ENCODE results near the gene RDH5. TPM values are rescaled to one million over a fixed set of nuclear protein-coding genes. Genes with fewer than 3 reads are reported as not detected.

RDH5 gene
- total RNA-seq, 2 donors from 2014 or later = 4.1 to 7.4 TPM

DNA sequence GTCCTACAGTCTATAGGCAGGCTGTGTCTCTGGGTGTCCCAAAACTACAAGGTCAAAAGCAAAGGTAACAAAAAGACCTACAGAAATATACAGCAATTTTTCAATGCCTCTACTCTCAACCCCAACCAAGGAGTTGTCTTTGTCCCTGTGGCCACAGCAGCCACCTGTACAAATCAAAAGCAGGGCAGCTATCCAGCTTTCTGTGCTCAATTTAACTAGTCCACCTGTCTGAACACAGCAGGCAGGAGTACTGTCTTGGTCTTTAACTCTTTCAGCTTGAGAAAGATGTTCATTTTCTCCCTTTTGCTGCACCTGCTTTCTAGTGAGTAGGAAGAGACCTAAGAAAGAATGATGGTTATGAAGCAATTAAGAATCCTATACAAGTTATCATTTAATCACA lies 42.5 kb downstream of the RDH5 start:
- no peak overlapping the region for H3K4me3 Mint-ChIP-seq
- Histone ChIP-seq H3K9me3 (ENCODE audit: control insufficient read depth, low read length) (peaks cover 22% of the 10 kb centered on the region), H3K4me1 (ENCODE audit: control insufficient read depth, insufficient read depth, low read length) (peaks cover 5% of the 10 kb centered on the region), H3K36me3 (ENCODE audit: control insufficient read depth, insufficient read depth, low read length) (peaks cover 70% of the 10 kb centered on the region), H3K9ac (ENCODE audit: extremely low read depth, low read length, poor library complexity, severe bottlenecking) (no peak overlapping the region), H3K27me3 (ENCODE audit: control insufficient read depth, insufficient read depth, low read length, poor library complexity, severe bottlenecking) (no peaks in the 10 kb centered on the region), H3K4me3 (ENCODE audit: low read length) (no peak overlapping the region), H3K27ac (ENCODE audit: low read depth, low read length) (no peak overlapping the region)
- H3K4me1 Mint-ChIP-seq = peaks cover 24% of the 10 kb centered on the region
- H3K27me3 Mint-ChIP-seq (ENCODE audit: insufficient read depth) = no peaks in the 10 kb centered on the region
- peaks cover 59% of the 10 kb centered on the region for H3K36me3 Mint-ChIP-seq (ENCODE audit: low read depth)
- H3K9me3 Mint-ChIP-seq = peaks cover 13% of the 10 kb centered on the region
- no peak overlapping the region for H3K27ac Mint-ChIP-seq
- TF ChIP-seq CTCF (conservative IDR thresholded peaks at IDR 0.05) = no peak
- DNase-seq = no peak

DNA sequence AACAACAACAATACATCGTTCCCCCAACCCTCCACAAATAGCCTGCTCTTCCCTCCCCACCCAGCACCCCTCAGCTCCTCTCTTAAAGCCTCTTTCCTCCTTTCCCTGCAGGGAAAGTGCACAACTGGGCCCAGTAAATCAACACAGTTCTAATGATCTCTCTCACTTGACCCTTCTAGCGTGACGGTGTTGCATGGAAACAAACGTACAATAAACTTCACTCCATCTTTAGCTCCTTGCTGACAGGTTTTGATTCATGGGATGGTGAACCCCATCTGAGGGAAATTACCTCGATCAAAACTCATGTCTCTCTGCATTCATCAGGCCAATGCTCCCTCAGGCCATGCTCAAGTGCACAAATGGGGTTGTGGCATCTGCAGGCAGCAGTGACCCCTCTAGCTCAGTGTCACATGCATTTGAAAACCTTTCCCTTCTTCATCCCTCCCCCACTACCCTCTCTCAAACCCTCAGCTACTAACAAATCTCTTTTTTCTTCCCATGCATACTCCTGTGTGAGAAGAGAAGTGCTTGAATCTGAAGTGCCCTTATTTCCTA lies 45.6 kb downstream of the RDH5 start:
- Mint-ChIP-seq H3K9me3 (no peaks in the 10 kb centered on the region), H3K27ac (no peak overlapping the region), H3K36me3 (ENCODE audit: low read depth) (peaks cover 39% of the 10 kb centered on the region), H3K4me3 (no peak overlapping the region), H3K27me3 (ENCODE audit: insufficient read depth) (no peaks in the 10 kb centered on the region), H3K4me1 (peaks cover 19% of the 10 kb centered on the region)
- TF ChIP-seq CTCF (conservative IDR thresholded peaks at IDR 0.05) = no peak
- Histone ChIP-seq H3K9me3 (ENCODE audit: control insufficient read depth, low read length) (peaks cover under 1% of the 10 kb centered on the region), H3K9ac (ENCODE audit: extremely low read depth, low read length, poor library complexity, severe bottlenecking) (no peak overlapping the region), H3K36me3 (ENCODE audit: control insufficient read depth, insufficient read depth, low read length) (peaks cover 61% of the 10 kb centered on the region), H3K27ac (ENCODE audit: low read depth, low read length) (peak overlapping the region; percentile 59), H3K4me3 (ENCODE audit: low read length) (no peak overlapping the region), H3K27me3 (ENCODE audit: control insufficient read depth, insufficient read depth, low read length, poor library complexity, severe bottlenecking) (no peaks in the 10 kb centered on the region), H3K4me1 (ENCODE audit: control insufficient read depth, insufficient read depth, low read length) (peaks cover 5% of the 10 kb centered on the region)
- no peak for DNase-seq
- 86 to 92% methylated on average over 4 to 5 of the region's 5 CpGs for WGBS, 2 experiments (ENCODE audit: insufficient coverage in 1 of 2, insufficient read length in 1 of 2)

GRCh38 chr12:55767156-55767555 lies 47.0 kb downstream of the RDH5 start:
- DNase-seq = no peak
- Mint-ChIP-seq H3K9me3 (no peaks in the 10 kb centered on the region), H3K36me3 (ENCODE audit: low read depth) (peaks cover 43% of the 10 kb centered on the region), H3K27me3 (ENCODE audit: insufficient read depth) (no peaks in the 10 kb centered on the region), H3K27ac (no peak overlapping the region), H3K4me3 (no peak overlapping the region), H3K4me1 (peaks cover 17% of the 10 kb centered on the region)
- 88 to 98% methylated on average over 3 to 4 of the region's 4 CpGs for WGBS, 2 experiments (ENCODE audit: insufficient coverage in 1 of 2, insufficient read length in 1 of 2)
- no peaks in the 10 kb centered on the region for H3K27me3 ChIP-seq (ENCODE audit: control insufficient read depth, insufficient read depth, low read length, poor library complexity, severe bottlenecking)
- no peak overlapping the region for H3K9ac ChIP-seq (ENCODE audit: extremely low read depth, low read length, poor library complexity, severe bottlenecking)
- no peak overlapping the region for H3K4me3 ChIP-seq (ENCODE audit: low read length)
- peaks cover 5% of the 10 kb centered on the region for H3K4me1 ChIP-seq (ENCODE audit: control insufficient read depth, insufficient read depth, low read length)
- no peaks in the 10 kb centered on the region for H3K9me3 ChIP-seq (ENCODE audit: control insufficient read depth, low read length)
- no peak for TF ChIP-seq CTCF (conservative IDR thresholded peaks at IDR 0.05)
- H3K36me3 ChIP-seq (ENCODE audit: control insufficient read depth, insufficient read depth, low read length) = peaks cover 66% of the 10 kb centered on the region
- H3K27ac ChIP-seq (ENCODE audit: low read depth, low read length) = no peak overlapping the region

Measured in endodermal cell (in vitro differentiated cells).